Suppressor macrophage treated with lipopolysaccharide for 4 hours (primary cell): Measurements from ENCODE around the gene SNX24.
"Not testable (repeated sequence)": the region's sequence is repeated elsewhere in the genome, so short reads cannot be mapped to it uniquely, and the experiment has no call there.

Experiments used
- DNase-seq: peaks from one replicate; pipeline ENCODE4 v3.0.0-alpha.2; 2020

SNX24 gene

DNA sequence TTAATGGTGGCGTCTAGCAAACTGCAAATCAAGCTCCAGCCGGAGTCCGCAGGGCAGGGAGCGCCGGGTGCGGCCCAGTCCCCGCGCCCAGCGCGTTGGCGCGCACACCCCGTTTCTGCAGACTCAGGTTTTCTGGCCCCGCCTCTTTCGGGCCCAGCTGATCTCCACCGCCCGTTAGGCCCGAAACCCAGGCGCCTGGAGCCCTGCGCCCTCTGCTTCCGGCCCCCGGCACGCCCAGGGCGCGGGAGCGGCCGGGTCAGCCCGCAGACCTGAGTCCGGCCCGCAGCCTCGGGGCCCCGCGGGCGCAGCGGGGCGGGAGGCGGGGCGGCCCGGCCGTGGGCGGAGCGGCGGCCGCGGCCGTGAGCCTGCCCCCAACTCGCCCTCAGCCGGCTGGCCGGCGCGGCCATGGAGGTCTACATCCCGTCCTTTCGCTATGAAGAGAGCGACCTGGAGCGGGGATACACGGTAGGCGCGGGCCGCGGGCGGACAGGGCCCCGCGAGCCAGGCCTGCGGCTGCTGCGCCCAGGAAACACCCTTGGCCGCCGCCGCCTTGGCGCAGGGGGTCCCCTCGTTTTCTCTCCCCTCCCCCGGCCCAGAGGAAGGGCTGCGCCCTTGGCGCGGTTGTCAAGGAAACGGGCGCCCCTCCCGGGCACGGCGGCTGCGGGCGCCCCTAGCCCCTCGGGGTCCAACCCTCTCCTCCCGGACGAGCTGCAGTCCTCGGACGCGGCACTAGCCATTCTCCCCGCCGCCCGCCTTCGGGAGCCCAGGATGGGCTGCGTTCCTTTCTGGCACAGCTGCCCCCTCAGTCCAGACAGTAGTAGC lies at the start of gene SNX24:
Gene SNX24 (plus strand): TSS at position 385 of the 822 bp plus-strand sequence. CDS start 21 bp downstream, at position 406.
- DNase-seq: peak; percentile 85

GRCh38 chr5:122805481-122805880 lies 39.9 kb upstream of the SNX24 start:
- peak; percentile 60 for DNase-seq

- no peak for DNase-seq
Measured at GRCh38 chr5:122810405-122810804, 35.0 kb upstream of the SNX24 start.

DNA sequence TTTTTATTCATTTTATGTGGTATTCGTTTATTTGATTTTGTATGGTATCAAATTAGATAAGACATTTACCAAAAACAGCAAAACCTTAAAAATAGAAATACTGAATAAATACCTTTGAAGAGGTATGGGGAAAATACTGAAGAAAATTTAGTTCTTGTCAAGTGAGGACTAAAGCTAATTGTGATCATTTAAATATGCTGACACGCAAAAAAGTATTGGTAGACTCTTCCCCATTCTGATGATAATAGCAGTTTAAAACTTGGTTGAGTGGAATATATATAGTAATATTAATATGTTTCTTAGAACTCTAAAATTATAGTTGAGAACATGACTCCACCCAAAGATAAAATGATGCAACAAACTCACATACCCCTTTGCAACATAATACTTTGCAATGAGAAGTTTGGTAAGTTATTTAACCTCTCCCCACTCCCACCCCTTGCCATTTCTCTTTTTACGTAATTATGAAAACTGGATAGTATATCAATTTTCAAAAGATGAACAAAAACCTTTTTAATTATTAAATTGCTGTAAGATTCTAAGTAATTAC lies 30.1 kb upstream of the SNX24 start:
- no peak for DNase-seq

DNA sequence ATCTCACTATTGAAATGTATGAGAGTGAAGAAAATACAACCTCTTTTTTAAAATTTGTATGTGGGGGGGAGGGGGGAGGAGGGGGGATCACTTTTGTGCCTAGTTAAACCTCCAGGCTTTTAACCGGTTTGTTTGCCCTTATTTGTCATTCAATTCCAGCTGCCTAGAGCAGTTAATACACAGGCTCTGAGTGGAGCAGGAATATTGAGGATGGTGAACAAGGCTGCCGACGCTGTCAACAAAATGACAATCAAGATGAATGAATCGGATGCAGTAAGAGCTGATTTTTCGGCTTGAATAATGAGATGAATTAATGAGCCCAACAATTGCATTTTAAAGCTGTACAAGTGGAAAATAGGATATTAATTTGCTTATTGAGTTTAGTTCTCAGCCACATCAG lies 28.7 kb upstream of the SNX24 start:
- no peak for DNase-seq

DNA sequence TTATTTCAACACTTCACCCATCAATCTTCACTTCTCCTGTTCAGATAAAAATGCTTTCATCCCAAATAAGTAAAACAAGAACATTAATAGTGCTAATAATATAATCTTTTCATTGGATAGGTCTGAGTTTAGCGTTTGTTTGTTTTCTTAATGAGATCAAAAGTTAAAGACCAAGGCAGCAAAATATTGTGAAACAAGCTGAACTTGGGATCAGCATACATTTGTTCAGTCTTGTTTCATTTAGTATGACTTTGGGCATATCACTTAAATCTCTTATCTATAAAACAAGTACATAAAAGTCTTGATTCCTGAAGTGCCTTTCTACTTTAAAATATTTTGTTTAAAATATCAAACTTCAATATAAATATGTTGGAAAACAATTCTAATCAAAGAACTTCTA lies 13.4 kb upstream of the SNX24 start:
- DNase-seq: no peak

DNA sequence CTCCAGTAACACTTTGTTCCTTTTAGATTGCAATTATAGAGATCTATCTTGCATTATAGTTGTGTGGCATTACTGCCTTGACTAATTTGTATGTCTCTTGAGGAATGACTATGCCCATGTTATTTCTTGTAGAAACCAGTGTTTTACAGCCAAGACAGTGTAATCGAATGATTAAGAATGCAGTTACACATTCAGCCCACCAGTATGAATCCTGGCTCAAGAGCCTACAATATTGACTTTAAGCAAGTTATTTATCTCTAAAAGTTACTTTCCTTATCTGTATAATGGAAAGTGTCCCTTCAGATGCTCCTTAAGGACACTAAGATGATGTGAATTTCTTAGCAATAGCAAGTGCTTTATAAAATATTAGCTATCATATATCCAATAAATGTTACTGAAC lies 9.7 kb upstream of the SNX24 start:
- no peak for DNase-seq

GRCh38 chr5:122836947-122837346 lies 8.5 kb upstream of the SNX24 start:
- DNase-seq: no peak

GRCh38 chr5:122839731-122840130 lies 5.7 kb upstream of the SNX24 start:
- no peak for DNase-seq

GRCh38 chr5:122842016-122842580 lies 3.3 kb upstream of the SNX24 start:
- DNase-seq: no peak

DNA sequence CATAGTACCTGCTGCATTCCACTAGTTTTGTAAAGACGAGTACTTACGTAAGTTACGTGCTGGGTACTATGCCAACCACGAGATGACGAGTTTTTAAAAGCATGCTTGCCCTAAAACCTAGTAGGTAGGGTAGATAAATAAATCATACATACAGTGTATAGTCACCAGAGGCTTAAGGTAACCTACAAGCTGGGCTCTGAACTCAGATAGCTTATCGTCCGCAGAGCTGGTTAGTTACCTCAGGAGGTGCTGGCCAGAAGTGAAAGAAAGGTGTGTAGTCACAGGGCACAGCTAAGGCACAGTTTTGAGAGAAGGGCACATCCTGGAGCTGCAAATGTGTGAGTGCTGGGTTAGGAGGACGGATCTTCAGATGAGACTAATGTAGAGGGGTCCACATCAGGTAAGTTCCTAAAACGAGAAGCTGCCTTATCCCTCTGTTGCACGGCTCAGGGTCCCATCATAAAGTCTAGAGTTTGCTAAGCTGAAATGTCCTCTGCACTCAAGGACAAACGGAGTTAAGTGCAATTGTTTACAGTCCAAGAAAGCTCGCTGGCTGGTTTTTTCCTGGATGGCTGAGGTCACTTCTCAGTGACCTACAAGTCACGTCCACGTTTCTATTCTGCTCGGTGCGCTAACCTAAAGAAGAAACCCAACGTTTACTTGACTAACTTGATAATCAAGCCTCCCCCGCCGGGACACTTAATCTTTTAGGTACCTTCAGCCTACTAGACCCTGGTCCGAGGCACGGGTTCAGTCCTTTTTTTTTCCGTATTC lies 1.1 kb upstream of the SNX24 start:
- DNase-seq: peak; percentile 43

DNA sequence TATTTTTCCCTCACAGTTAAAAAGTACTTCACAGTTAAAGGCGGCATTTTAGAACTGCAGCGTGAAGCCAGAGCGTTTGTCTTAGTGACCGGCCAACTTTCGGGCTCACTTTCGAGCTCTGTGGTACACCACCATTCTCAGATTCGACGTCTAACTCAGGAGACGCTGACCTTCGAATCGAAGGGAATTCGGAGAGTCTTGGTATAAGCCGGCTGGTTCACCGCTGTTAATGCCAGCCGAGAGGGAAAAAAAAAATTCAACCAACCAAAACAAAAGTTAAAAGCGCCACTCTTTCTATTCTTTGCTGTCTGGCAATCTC lies 544 bp upstream of the SNX24 start:
- peak; percentile 25 for DNase-seq

DNA sequence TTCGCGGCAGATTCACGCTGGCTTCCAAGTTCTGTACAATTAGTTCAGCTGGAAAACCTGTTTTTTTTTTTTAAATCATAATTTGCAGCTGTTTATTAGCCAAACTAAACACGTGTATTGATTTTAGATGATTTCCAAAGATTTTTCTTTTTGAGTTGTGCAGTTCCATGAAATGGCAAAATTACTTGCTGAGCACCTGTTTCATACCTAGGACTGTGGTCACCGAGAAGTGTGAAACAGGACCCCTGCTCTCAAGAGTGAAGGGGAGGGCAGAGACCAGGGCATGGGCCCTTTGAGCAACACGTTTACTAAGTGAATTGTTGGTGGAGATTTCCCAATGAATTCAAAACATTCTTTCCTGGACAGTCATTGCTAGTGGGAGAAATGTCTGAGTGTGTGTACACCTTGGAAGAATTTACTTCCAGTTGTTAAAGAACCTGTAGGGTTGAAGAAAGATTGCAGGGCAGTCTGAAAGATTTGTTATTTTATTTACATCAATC lies 688 bp downstream of the SNX24 start:
- no peak for DNase-seq

DNA sequence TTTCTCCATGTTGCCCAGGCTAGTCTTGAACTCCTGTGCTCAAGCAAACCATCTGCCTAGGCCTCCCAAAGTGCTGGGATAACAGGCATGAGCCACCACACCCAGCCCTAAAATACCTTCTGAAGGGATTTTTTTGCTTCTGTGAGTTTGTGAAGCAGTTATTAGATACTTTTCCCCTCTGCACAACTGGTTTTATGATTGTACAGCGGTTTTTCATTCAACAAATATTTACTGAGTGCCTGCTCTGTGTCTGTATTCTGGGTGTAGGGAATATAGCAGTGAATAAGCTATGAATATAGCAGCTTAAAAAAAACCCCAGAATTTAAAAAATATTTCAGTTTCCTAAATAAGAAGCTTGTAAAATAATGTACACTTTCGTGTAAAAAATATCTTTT lies 2.3 kb downstream of the SNX24 start:
- no peak for DNase-seq

DNA sequence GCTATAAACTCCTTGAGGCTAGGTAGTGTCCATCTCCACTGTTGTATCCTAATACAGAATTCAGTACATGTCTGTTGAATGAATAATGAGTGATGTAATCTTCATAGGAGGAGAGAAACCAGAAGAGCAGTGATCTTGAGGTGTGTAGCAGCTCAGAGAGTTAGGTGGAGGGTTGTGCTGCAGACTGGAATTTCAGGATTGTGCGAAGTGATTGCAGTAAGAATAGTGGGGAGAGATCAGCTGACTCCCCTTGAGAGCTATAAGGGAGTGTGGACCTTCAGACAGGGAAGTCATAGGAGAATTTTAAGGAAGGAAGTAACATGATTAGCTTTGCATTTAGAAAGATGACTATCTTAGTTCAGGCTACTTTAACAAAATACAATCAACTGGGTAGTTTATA lies 4.4 kb downstream of the SNX24 start:
- peak; percentile 50 for DNase-seq

DNA sequence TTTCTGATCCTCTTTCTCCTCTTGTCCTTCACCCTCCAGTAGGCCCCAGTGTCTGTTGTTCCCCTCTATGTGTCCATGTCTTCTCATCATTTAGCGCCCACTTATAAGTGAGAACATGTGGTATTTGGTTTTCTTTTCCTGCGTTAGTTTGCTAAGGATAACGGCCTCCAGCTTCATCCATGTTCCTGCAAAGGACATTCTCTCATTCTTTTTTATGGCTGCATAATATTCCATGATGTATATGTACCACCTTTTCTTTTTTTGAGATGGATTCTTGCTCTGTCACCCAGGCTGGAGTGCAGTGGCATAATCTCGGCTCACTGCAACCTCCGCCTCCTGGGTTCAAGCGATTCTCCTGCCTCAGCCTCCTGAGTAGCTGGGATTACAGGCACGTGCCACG lies 12.1 kb downstream of the SNX24 start:
- not testable (repeated sequence) for DNase-seq

- DNase-seq: no peak
Measured at GRCh38 chr5:122858451-122858850, 13.0 kb downstream of the SNX24 start.

- no peak for DNase-seq
Measured at GRCh38 chr5:122863240-122863639, 17.8 kb downstream of the SNX24 start.

DNA sequence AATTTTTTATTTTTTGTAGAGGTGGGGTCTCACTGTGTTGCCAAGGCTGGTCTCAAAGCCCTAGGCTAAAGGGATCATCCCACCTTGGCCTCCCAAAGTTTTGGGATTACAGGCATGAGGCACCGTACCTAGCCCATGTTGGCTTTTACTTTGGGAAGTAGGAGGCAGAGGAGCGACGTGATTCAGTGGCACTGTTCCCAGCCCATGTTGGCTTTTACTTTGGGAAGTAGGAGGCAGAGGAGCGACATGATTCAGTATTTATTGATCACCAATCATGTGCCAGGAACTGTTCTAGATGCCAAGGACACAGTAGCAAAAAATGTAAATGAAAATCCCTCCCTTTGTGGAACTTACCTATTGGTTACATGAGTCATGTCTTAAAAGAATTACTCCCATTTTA lies 18.3 kb downstream of the SNX24 start:
- DNase-seq: no peak

DNA sequence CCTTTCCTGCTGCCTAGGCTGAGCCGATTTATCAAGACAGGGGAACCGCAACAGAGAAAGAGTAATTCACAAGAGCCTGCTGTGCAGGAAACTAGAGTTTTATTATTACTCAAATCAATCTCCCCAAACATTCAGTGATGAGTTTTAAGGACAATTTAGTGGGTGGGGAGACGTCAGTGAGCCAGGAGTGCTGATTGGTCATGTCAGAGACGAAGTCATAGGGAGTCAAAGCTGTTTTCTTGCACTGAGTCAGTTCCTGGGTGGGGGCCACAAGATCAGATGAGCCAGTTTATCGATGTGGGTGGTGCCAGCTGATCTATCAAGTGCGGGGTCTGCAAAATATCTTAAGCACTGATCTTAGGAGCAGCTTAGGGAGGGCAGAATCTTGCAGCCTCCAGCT lies 19.0 kb downstream of the SNX24 start:
- no peak for DNase-seq

DNA sequence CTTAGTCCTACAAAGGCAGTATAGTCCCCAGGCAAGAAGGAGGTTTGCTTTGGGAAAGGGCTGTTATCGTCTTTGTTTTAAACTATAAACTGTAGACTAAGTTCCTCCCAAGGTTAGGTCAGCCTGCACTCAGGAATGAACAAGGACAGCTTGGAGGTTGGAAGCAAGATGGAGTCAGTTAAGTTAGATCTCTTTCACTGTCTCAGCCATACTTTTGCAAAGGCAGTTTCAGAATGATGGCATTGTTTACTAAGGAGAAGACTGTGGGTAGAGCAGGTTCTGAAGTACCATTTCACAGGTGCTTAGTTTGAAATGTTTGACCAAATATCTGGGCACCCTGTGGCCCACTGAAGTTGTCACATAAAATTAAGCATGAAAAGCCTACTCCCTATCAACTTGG lies 19.4 kb downstream of the SNX24 start:
- no peak for DNase-seq

GRCh38 chr5:122870219-122870856 lies 24.9 kb downstream of the SNX24 start:
- no peak for DNase-seq

- peak; percentile 46 for DNase-seq
Measured at GRCh38 chr5:122871661-122872060, 26.2 kb downstream of the SNX24 start.
